ENCODE measurements around the gene RAMACL. TPM values are rescaled to one million over a fixed set of nuclear protein-coding genes. Genes with fewer than 3 reads are reported as not detected.

RAMACL gene
- total and polyA plus RNA-seq, 7 donors = 0.17 to 1.3 (median 0.48) TPM

- no peak for TF ChIP-seq CTCF (IDR thresholded peaks at IDR 0.05)
- DNase-seq (peak in 1 of 2 donors; percentile 73), ATAC-seq (peak in 3 of 4 donors; percentile 66 to 79 (median 73))
- 67 to 77% (median 71%) methylated on average over 21 of the region's 21 CpGs for WGBS, 3 donors
- no peaks in the 10 kb centered on the region for H3K27me3 ChIP-seq (ENCODE audit: insufficient read depth in 3 of 3, low read length in 2 of 3)
- peaks cover 0 to 7% of the 10 kb centered on the region in 2 donors for H3K36me3 ChIP-seq (ENCODE audit: insufficient read depth in 1 of 2, low read depth in 1 of 2)
- H3K27ac ChIP-seq = peak overlapping the region; percentile 54
- peaks cover 70% of the 10 kb centered on the region for H3K4me1 ChIP-seq
- intact Hi-C loops (cut with DNase I) = loop anchor here in 1 of 2 donors (5.0 kb wide), 1 partner anchor 58 kb away; no protein-coding TSS in a partner anchor
- H3K4me3 ChIP-seq = peak overlapping the region; percentile 15
- no peaks in the 10 kb centered on the region for H3K9me3 ChIP-seq
These were observed 28.7 kb upstream of the RAMACL start for GRCh38 chr6:166615059-166615770.

DNA sequence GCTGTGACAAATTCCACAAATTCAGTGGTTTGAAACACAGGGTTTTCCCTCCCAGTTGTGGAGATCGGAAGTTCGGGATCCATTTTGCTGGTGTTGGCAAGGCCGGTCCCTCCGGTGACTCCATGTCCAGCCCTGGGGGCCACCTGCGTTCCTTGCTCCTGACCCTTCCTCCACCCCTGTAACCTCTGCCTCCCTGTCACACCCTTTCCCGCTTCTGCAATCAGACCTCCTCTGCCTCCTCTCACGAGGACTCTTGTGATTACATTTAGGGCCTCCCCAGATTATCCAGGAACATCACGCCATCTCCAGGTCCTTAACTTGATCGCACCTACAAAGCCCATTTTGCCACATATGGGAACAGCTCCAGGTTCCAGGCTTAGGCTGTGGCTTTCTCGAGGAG is 28.1 kb upstream of the RAMACL start:
- ATAC-seq (peak in 3 of 4 donors; percentile 1 to 26 (median 6)), DNase-seq (no peak)
- H3K36me3 ChIP-seq (ENCODE audit: insufficient read depth in 1 of 2, low read depth in 1 of 2) = peaks cover 0 to 7% of the 10 kb centered on the region in 2 donors
- intact Hi-C loops (cut with DNase I) = loop anchor here in 1 of 2 donors (5.0 kb wide), 1 partner anchor 42 kb away; no protein-coding TSS in a partner anchor
- WGBS, 3 donors = 79 to 90% (median 81%) methylated on average over 10 of the region's 10 CpGs
- no peaks in the 10 kb centered on the region for H3K9me3 ChIP-seq
- H3K27ac ChIP-seq = peak overlapping the region; percentile 54
- no peak overlapping the region for H3K4me3 ChIP-seq
- H3K4me1 ChIP-seq = peaks cover 69% of the 10 kb centered on the region
- no peak for TF ChIP-seq CTCF (IDR thresholded peaks at IDR 0.05)
- no peaks in the 10 kb centered on the region for H3K27me3 ChIP-seq (ENCODE audit: insufficient read depth in 3 of 3, low read length in 2 of 3)

- ATAC-seq = no peak
- DNase-seq = no peak
These were observed 27.7 kb upstream of the RAMACL start for GRCh38 chr6:166614171-166614583.

GRCh38 chr6:166613027-166613426 is 26.5 kb upstream of the RAMACL start:
- H3K27ac ChIP-seq = peak overlapping the region; percentile 66
- H3K36me3 ChIP-seq (ENCODE audit: insufficient read depth in 1 of 2, low read depth in 1 of 2) = no peaks in the 10 kb centered on the region
- no peaks in the 10 kb centered on the region for H3K27me3 ChIP-seq (ENCODE audit: insufficient read depth in 3 of 3, low read length in 2 of 3)
- intact Hi-C loops (cut with DNase I) = loop anchor here in 1 of 2 donors (5.0 kb wide), 1 partner anchor 41 kb away; no protein-coding TSS in a partner anchor
- no peaks in the 10 kb centered on the region for H3K9me3 ChIP-seq
- H3K4me3 ChIP-seq = no peak overlapping the region
- 79 to 87% (median 86%) methylated on average over 7 of the region's 7 CpGs for WGBS, 3 donors
- DNase-seq = no peak
- ATAC-seq = no peak
- H3K4me1 ChIP-seq = peaks cover 61% of the 10 kb centered on the region
- TF ChIP-seq CTCF (IDR thresholded peaks at IDR 0.05) = no peak

More at GRCh38 chr6:166614171-166614583, 27.7 kb upstream of the RAMACL start:
- peak overlapping the region; percentile 54 for H3K27ac ChIP-seq
- H3K27me3 ChIP-seq (ENCODE audit: insufficient read depth in 3 of 3, low read length in 2 of 3) = no peaks in the 10 kb centered on the region
- no peak overlapping the region for H3K4me3 ChIP-seq
- intact Hi-C loops (cut with DNase I) = loop anchor here in 1 of 2 donors (5.0 kb wide), 1 partner anchor 42 kb away; no protein-coding TSS in a partner anchor
- no peak for TF ChIP-seq CTCF (IDR thresholded peaks at IDR 0.05)
- H3K9me3 ChIP-seq = no peaks in the 10 kb centered on the region
- peaks cover 0 to 7% of the 10 kb centered on the region in 2 donors for H3K36me3 ChIP-seq (ENCODE audit: insufficient read depth in 1 of 2, low read depth in 1 of 2)
- peaks cover 65% of the 10 kb centered on the region for H3K4me1 ChIP-seq
- 74 to 88% (median 79%) methylated on average over 12 of the region's 12 CpGs for WGBS, 3 donors

Measured in psoas muscle (tissue), 8 donors.